Glutamatergic neuron (in vitro differentiated cells): ENCODE data around the gene WASL. TPM values are rescaled to one million over a fixed set of nuclear protein-coding genes. Genes with fewer than 3 reads are reported as not detected.

Source experiments
- DNase-seq: peaks from one replicate; pipeline ENCODE4 v3.0.0; 2022
- H3K27ac Mint-ChIP-seq: one replicate; pipeline ENCODE4 v1.8.0; 2020; ENCODE audit warnings: mild to moderate bottlenecking, mixed read lengths, inconsistent platforms; ENCODE audit not compliant: unreplicated experiment
- H3K27me3 Mint-ChIP-seq: one replicate; pipeline ENCODE4 v1.8.0; 2020; ENCODE audit warnings: mild to moderate bottlenecking, moderate library complexity, mixed read lengths, inconsistent platforms; ENCODE audit not compliant: unreplicated experiment
- H3K36me3 Mint-ChIP-seq: one replicate; pipeline ENCODE4 v1.8.0; 2020; ENCODE audit warnings: mild to moderate bottlenecking, mixed read lengths, inconsistent platforms; ENCODE audit not compliant: unreplicated experiment
- H3K4me1 Mint-ChIP-seq: one replicate; pipeline ENCODE4 v1.8.0; 2020; ENCODE audit warnings: mild to moderate bottlenecking, low read depth, mixed read lengths, inconsistent platforms; ENCODE audit not compliant: unreplicated experiment
- H3K4me3 Mint-ChIP-seq: one replicate; pipeline ENCODE4 v1.8.0; 2020; ENCODE audit warnings: mild to moderate bottlenecking, mixed read lengths, inconsistent platforms; ENCODE audit not compliant: unreplicated experiment
- H3K9me3 Mint-ChIP-seq: one replicate; pipeline ENCODE4 v1.8.0; 2020; ENCODE audit warnings: mild to moderate bottlenecking, moderate library complexity, mixed read lengths, inconsistent platforms; ENCODE audit not compliant: unreplicated experiment
- total RNA-seq: library from RNA; stranded (reverse); fragmentation: NEBNext Ultra II Directional; extraction: Animal tissue kit (Norgen Biotek cat#: 25700); gene quantifications from one replicate; pipeline ENCODE4 v1.2.1, GENCODE V29; 2021; ENCODE audit not compliant: unreplicated experiment
- TF ChIP-seq, protein P1 (sequence below): fragments of 200-600 bp; sonication (generic); IDR thresholded peaks from one replicate; pipeline ENCODE4 v1.5.0; 2021; ENCODE audit not compliant: partially characterized antibody, unreplicated experiment

The WASL gene
- total RNA-seq, 1 donor from 2014 or later: 33.0 TPM

DNA sequence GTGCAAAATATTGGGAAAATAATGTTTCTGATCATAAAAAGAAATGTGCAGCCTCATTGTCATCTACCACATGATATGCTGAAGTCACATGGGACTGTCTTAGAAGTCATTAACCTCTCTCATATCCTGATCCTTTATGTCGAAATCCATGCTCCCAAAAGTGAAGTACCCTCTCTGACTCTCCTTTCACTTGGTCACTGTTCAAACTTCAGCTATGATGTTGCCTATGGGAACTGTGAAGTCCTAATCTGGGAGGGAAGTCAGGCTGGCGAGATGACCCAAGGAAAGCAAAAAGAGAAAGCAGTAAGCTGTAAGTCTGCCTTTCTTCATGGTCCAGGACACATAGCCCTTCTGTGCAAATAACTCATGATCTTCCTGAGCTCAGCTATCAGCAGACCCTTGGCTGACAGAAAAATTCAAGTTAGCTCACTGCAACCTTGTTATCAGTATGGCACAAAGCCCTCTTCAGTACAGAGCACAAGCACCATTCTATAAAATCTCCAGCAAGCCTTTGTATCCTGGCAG, 29.5 kb downstream of the WASL start:
- H3K9me3 Mint-ChIP-seq: peaks cover 2% of the 10 kb centered on the region
- TF ChIP-seq, protein P1, sequence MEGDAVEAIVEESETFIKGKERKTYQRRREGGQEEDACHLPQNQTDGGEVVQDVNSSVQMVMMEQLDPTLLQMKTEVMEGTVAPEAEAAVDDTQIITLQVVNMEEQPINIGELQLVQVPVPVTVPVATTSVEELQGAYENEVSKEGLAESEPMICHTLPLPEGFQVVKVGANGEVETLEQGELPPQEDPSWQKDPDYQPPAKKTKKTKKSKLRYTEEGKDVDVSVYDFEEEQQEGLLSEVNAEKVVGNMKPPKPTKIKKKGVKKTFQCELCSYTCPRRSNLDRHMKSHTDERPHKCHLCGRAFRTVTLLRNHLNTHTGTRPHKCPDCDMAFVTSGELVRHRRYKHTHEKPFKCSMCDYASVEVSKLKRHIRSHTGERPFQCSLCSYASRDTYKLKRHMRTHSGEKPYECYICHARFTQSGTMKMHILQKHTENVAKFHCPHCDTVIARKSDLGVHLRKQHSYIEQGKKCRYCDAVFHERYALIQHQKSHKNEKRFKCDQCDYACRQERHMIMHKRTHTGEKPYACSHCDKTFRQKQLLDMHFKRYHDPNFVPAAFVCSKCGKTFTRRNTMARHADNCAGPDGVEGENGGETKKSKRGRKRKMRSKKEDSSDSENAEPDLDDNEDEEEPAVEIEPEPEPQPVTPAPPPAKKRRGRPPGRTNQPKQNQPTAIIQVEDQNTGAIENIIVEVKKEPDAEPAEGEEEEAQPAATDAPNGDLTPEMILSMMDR: no peak
- H3K36me3 Mint-ChIP-seq: no peaks in the 10 kb centered on the region
- H3K27me3 Mint-ChIP-seq: no peaks in the 10 kb centered on the region
- H3K4me3 Mint-ChIP-seq: no peak overlapping the region
- H3K27ac Mint-ChIP-seq: no peak overlapping the region
- no peak for DNase-seq
- H3K4me1 Mint-ChIP-seq: peaks cover 23% of the 10 kb centered on the region

DNA sequence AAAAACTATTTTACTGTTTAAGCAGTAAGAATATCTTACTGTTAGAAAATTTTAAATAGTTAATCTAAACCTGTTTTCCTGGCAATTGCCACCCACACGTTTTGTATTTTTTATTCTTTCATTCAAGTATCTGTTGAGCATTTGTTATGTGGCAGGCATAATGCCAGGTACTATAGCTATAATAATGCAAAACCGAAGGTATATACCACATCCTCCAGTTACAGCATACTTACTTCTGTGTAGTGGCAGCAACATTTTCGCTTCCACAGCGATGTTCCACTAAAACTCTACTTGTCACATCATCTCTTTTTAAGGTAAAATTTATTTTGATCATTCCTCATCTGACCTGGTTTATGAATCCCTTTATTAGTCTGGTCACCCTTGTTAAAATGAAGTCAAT, 30.0 kb downstream of the WASL start:
- TF ChIP-seq, protein P1: no peak
- DNase-seq: no peak
- Mint-ChIP-seq H3K27me3 (no peaks in the 10 kb centered on the region), H3K4me1 (peaks cover 21% of the 10 kb centered on the region), H3K4me3 (no peak overlapping the region), H3K9me3 (peaks cover 2% of the 10 kb centered on the region), H3K36me3 (no peaks in the 10 kb centered on the region), H3K27ac (no peak overlapping the region)

DNA sequence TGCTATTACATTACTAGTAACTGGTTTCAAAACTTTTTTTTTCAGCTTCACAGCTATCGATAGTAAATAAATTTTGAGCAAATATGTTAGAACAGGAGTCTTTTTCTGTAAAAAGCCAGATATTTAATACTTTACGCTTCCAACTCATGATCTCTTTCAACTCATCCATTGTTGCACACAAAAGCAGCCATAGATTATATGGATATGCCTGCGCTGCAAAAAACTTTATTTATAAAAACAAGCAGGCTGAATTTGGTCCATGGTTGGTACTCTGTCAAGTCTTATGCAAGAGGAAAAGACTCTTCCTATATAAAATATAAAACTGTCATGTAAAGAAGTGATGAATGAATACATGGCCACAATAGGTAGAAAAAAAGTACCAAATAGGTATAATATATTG, 31.1 kb downstream of the WASL start:
- Mint-ChIP-seq H3K27me3 (no peaks in the 10 kb centered on the region), H3K36me3 (no peaks in the 10 kb centered on the region), H3K9me3 (peaks cover 2% of the 10 kb centered on the region), H3K4me3 (no peak overlapping the region), H3K4me1 (peaks cover 17% of the 10 kb centered on the region), H3K27ac (no peak overlapping the region)
- no peak for DNase-seq
- TF ChIP-seq, protein P1: no peak

DNA sequence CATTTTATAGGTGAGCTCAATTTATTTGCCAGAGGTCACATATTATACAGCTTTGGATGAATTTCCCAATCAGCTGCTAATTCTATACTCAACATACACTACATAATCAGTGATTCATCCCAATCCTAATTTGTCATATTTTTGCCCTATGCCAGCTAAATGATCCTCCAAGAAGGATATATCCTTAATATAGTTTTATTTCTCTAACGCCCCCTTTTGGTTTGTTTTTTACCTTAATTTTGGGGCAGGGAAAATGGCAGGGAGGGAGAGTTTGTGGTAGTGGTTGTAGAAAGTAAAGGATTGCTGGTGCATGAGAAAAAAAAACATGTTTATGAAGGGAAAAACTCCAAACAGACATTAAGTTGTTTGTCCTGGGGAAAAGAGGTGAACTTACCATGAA, 31.9 kb downstream of the WASL start:
- H3K27ac Mint-ChIP-seq: no peak overlapping the region
- no peak overlapping the region for H3K4me3 Mint-ChIP-seq
- no peaks in the 10 kb centered on the region for H3K36me3 Mint-ChIP-seq
- no peaks in the 10 kb centered on the region for H3K27me3 Mint-ChIP-seq
- TF ChIP-seq, protein P1: no peak
- peaks cover 19% of the 10 kb centered on the region for H3K4me1 Mint-ChIP-seq
- peaks cover 2% of the 10 kb centered on the region for H3K9me3 Mint-ChIP-seq
- DNase-seq: no peak

DNA sequence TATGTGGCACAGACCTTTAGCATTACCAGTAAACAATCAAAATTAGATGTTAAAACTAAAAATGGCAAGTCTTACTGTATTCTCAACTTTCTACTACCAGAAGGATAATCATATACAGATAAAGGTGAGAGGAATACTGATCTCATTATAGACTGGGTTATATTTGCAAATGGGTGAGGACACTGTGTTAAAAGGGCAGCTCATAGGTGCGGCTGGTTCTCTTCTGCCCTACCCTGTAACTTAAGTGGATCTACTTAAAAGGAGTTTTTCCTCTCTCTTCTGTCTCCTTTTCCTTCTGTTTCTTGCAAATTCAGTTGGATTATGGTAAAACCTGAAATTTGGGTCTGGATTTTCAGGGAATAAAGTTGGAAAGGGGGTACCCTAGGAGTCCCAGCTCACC, 33.0 kb downstream of the WASL start:
- DNase-seq: no peak
- Mint-ChIP-seq H3K9me3 (peaks cover 2% of the 10 kb centered on the region), H3K36me3 (no peaks in the 10 kb centered on the region), H3K4me1 (peaks cover 19% of the 10 kb centered on the region), H3K27ac (no peak overlapping the region), H3K4me3 (no peak overlapping the region), H3K27me3 (no peaks in the 10 kb centered on the region)
- TF ChIP-seq, protein P1: no peak
